ENCODE data around the gene SLC22A9. TPM values are rescaled to one million over a fixed set of nuclear protein-coding genes. Genes with fewer than 3 reads are reported as not detected.
"Not testable (repeated sequence)": the region's sequence is repeated elsewhere in the genome, so short reads cannot be mapped to it uniquely, and the experiment has no call there.

The SLC22A9 gene
- total RNA-seq, 2 experiments from 2014 or later = not detected

DNA sequence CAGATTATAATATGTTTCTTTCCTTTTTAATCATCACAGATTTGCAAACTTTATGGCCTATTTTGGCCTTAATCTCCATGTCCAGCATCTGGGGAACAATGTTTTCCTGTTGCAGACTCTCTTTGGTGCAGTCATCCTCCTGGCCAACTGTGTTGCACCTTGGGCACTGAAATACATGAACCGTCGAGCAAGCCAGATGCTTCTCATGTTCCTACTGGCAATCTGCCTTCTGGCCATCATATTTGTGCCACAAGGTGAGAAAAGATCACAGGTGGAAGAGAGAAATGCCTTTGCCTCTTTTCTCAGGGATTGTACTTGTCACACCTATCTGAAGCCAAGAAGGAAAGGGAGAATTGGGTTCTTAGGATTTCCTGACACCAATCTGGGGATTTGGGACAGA is 36.9 kb downstream of the SLC22A9 start:
- Mint-ChIP-seq H3K9me3 (ENCODE audit: low read depth) (no peaks in the 10 kb centered on the region), H3K4me1 (no peaks in the 10 kb centered on the region)

DNA sequence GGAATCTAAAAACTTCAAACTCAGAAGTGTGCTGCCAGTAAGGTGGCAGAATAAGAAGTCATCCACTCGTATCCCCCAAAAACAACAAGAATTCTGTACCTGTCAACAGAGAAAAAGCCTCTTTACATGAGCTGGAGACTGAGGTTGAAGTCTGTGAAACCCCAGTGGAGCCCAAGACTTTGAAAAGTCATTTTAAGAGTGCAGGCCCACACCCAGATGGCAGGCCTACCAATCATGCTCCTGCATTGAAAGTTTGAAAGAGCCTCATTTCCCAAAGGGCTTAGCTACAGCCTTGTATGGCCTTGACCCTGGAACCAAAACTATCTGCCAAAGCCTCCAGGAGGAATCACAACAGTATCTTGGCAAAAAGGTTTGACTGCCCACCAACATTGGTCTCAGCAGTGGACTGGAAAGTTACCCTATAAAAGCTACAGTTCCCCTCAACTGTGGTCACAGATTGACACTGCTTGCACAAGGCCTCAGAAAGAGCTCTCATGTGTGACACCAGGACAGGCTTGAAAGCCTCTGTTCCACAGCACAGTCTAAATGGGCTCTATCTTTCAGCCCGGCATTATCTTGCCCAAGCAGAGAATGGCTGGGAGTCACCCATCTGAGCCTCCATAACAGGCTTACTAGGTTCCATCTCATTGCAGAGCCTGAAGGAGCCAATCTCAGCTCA is 47.7 kb downstream of the SLC22A9 start:
- H3K27ac Mint-ChIP-seq = no peak overlapping the region
- H3K9me3 Mint-ChIP-seq (ENCODE audit: low read depth) = no peaks in the 10 kb centered on the region
- H3K27me3 Mint-ChIP-seq = no peaks in the 10 kb centered on the region
- no peak for DNase-seq
- no peak for ATAC-seq
- CTCF ChIA-PET = no interaction called here
- H3K36me3 Mint-ChIP-seq = no peaks in the 10 kb centered on the region
- H3K4me1 Mint-ChIP-seq = peaks cover 3% of the 10 kb centered on the region
- no peak overlapping the region for H3K4me3 Mint-ChIP-seq

More for the DNA sequence above, 36.9 kb downstream of the SLC22A9 start:
- no peak for ATAC-seq
- Mint-ChIP-seq H3K27me3 (peaks cover 15% of the 10 kb centered on the region), H3K36me3 (no peaks in the 10 kb centered on the region), H3K27ac (no peak overlapping the region), H3K4me3 (no peak overlapping the region)
- CTCF ChIA-PET = no interaction called here
- no peak for DNase-seq

DNA sequence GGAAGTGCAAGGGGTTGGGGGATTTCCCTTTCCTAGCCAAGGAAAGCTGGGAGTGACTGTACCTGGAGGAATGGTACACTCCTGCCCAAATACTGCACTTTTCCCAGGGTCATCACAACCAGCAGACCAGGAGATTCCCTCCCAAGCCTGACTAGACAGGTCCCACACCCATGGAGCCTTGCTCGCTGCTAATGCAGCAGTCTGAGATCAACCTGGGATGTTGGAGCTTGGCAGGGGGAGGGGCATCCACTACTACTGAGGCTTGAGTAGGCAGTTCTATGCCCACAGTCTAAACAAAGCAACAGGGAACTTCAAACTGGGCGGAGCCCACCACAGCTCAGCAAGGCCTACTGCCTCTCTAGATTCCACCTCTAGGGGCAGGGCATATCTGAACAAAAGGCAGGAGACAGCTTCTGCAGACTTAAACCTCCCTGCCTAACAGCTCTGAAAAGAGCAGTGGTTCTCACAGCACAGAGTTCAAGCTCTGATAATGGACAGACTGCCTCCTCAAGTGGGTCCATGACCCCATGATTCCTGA is 58.5 kb downstream of the SLC22A9 start:
- no peaks in the 10 kb centered on the region for H3K9me3 Mint-ChIP-seq (ENCODE audit: low read depth)
- H3K27me3 Mint-ChIP-seq = peaks cover 26% of the 10 kb centered on the region
- CTCF ChIA-PET = no interaction called here
- DNase-seq = no peak
- no peak overlapping the region for H3K27ac Mint-ChIP-seq
- no peaks in the 10 kb centered on the region for H3K4me1 Mint-ChIP-seq
- no peak for ATAC-seq
- H3K36me3 Mint-ChIP-seq = no peaks in the 10 kb centered on the region
- H3K4me3 Mint-ChIP-seq = no peak overlapping the region

DNA sequence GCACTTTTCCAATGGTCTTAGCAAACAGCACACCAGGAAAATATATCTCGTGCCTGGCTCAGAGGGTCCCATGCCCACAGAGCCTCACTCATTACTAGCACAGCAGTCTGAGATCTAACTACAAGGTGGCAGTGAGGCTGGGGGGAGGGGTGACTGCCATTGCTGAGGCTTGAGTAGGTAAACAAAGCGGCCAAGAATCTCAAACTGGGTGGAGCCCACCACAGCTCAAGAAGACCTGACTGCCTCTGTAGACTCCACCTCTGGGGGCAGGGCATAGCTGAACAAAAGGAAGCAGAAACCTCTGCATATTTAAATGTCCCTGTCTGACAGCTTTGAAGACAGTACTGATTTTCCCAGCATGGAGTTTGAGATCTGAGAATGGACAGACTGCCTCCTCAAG is 61.1 kb downstream of the SLC22A9 start:
- ATAC-seq; DNase-seq; H3K4me3 Mint-ChIP-seq; H3K4me1 Mint-ChIP-seq; H3K36me3 Mint-ChIP-seq; H3K9me3 Mint-ChIP-seq (ENCODE audit: low read depth); H3K27ac Mint-ChIP-seq: not testable (repeated sequence)
- CTCF ChIA-PET = interaction anchor here (1.1 kb wide), 1 partner anchor 15 kb away, joined by 3 read pairs; no protein-coding TSS in a partner anchor
- H3K27me3 Mint-ChIP-seq = peaks cover 47% of the 10 kb centered on the region

DNA sequence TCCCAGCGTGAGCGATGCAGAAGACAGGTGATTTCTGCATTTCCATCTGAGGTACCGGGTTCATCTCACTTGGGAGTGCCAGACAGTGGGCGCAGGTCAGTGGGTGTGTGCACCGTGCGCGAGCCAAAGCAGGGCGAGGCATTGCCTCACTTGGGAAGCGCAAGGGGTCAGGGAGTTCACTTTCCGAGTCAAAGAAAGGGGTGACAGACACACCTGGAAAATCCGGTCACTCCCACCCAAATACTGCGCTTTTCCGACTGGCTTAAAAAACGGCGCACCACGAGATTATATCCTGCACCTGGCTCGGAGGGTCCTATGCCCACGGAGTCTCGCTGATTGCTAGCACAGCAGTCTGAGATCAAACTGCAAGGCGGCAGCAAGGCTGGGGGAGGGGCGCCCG is 65.8 kb downstream of the SLC22A9 start:
- H3K4me1 Mint-ChIP-seq; H3K9me3 Mint-ChIP-seq (ENCODE audit: low read depth); DNase-seq: not testable (repeated sequence)

DNA sequence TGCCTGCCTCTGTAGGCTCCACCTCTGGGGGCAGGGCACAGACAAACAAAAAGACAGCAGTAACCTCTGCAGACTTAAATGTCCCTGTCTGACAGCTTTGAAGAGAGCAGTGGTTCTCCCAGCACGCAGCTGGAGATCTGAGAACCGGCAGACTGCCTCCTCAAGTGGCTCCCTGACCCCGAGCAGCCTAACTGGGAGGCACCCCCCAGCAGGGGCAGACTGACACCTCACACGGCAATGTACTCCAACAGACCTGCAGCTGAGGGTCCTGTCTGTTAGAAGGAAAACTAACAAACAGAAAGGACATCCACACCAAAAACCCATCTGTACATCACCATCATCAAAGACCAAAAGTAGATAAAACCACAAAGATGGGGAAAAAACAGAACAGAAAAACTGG is 66.2 kb downstream of the SLC22A9 start:
- H3K36me3 Mint-ChIP-seq; H3K9me3 Mint-ChIP-seq (ENCODE audit: low read depth); ATAC-seq; H3K4me1 Mint-ChIP-seq; H3K27ac Mint-ChIP-seq; CTCF ChIA-PET; H3K4me3 Mint-ChIP-seq; DNase-seq: not testable (repeated sequence)
- peaks cover 40% of the 10 kb centered on the region for H3K27me3 Mint-ChIP-seq

More for the DNA sequence above, 65.8 kb downstream of the SLC22A9 start:
- CTCF ChIA-PET, H3K36me3 Mint-ChIP-seq, H3K27ac Mint-ChIP-seq, H3K4me3 Mint-ChIP-seq, ATAC-seq: not testable (repeated sequence)
- peaks cover 40% of the 10 kb centered on the region for H3K27me3 Mint-ChIP-seq

DNA sequence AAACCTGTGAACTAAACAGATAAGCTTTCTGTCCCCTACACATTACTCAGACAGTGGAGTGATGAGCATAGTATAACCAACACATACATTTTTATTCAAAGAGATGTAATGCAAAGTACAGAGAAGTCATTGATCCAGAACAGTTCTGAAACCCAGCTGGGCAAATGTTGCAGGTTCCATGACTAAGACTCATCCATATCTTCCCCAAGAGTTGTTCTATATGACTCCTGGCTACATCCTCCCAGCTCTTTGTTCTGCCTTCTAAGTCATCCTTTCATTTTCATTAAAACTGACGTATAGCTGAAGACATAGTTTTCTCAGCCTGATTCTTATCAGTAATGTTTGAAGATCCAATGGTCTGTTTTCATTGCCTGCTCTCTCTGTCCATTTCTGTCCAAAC is 74.1 kb downstream of the SLC22A9 start:
- H3K27ac Mint-ChIP-seq = no peak overlapping the region
- peaks cover 33% of the 10 kb centered on the region for H3K4me1 Mint-ChIP-seq
- H3K9me3 Mint-ChIP-seq (ENCODE audit: low read depth) = no peaks in the 10 kb centered on the region
- DNase-seq (no peak), ATAC-seq (peak; percentile 45)
- no peak overlapping the region for H3K4me3 Mint-ChIP-seq
- peaks cover 5% of the 10 kb centered on the region for H3K27me3 Mint-ChIP-seq
- CTCF ChIA-PET = interaction anchor here (1.4 kb wide), 1 partner anchor 36 kb away, joined by 4 read pairs; no protein-coding TSS in a partner anchor
- H3K36me3 Mint-ChIP-seq = no peaks in the 10 kb centered on the region

DNA sequence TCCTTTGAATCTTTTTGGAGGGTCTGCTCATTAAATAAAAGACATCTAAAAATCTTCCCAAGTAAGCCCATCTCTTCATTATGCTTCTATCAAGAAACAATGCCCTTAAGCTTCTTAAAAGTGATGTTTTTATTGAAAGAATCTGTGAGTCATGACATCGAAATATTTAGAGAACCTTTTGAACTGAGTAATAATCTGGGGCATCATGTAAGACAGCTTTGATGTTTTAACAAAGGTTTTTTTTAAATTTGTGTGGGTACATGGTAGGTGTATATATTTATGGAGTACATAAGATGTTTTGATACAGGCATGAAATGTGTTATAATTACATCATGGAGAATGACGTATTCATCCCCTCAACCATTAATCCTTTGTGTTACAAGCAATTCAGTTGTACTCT is 74.6 kb downstream of the SLC22A9 start:
- no peaks in the 10 kb centered on the region for H3K9me3 Mint-ChIP-seq (ENCODE audit: low read depth)
- no peak overlapping the region for H3K4me3 Mint-ChIP-seq
- H3K4me1 Mint-ChIP-seq = peaks cover 34% of the 10 kb centered on the region
- ATAC-seq = no peak
- H3K36me3 Mint-ChIP-seq = no peaks in the 10 kb centered on the region
- H3K27me3 Mint-ChIP-seq = peaks cover 5% of the 10 kb centered on the region
- DNase-seq = no peak
- no peak overlapping the region for H3K27ac Mint-ChIP-seq
- CTCF ChIA-PET = no interaction called here

DNA sequence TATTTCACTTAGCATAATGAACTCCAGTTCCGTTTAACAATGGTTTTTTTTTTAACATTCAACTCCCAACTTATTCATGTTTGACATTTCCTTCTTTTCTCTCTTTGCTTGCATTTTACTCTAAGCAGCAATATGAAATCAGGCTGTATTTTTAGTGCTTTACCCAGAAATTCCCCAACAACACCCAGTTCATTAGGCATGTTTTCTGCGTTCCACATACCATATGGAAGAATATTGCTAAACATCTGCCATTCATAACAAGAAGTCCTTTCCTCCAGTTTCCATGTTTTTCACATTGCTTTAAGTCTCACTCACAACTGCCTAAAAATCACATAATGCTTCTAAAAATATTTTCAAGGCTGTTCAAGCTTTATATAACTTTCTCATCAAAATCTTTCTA is 75.5 kb downstream of the SLC22A9 start:
- Mint-ChIP-seq H3K4me3 (no peak overlapping the region), H3K9me3 (ENCODE audit: low read depth) (no peaks in the 10 kb centered on the region), H3K4me1 (peaks cover 34% of the 10 kb centered on the region), H3K27ac (no peak overlapping the region), H3K27me3 (peaks cover 5% of the 10 kb centered on the region), H3K36me3 (no peaks in the 10 kb centered on the region)
- DNase-seq (no peak), ATAC-seq (no peak)
- CTCF ChIA-PET = no interaction called here

DNA sequence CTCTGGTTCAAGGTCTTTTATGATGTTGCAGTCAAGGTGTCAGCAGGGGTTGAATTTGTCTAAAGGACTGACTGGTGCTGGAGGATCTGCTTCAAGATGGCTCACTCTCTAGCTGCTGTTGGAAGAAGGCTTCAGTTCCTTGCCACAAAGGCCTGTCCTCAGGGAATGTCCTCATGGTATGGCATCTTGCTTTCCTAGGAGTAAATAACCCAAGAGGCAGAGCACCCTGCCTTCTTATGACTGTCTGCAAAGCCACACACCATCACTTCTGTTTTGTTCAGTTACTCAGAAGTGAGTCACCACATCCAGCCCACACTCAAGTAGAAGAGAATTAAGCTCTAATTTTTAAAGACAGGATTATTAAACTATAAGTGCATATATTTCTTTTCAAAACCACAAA is 76.1 kb downstream of the SLC22A9 start:
- no peaks in the 10 kb centered on the region for H3K36me3 Mint-ChIP-seq
- no peak overlapping the region for H3K27ac Mint-ChIP-seq
- CTCF ChIA-PET = no interaction called here
- ATAC-seq (peak; percentile 55), DNase-seq (peak; percentile 43)
- H3K4me1 Mint-ChIP-seq = peaks cover 34% of the 10 kb centered on the region
- H3K4me3 Mint-ChIP-seq = no peak overlapping the region
- H3K9me3 Mint-ChIP-seq (ENCODE audit: low read depth) = no peaks in the 10 kb centered on the region
- peaks cover 5% of the 10 kb centered on the region for H3K27me3 Mint-ChIP-seq

DNA sequence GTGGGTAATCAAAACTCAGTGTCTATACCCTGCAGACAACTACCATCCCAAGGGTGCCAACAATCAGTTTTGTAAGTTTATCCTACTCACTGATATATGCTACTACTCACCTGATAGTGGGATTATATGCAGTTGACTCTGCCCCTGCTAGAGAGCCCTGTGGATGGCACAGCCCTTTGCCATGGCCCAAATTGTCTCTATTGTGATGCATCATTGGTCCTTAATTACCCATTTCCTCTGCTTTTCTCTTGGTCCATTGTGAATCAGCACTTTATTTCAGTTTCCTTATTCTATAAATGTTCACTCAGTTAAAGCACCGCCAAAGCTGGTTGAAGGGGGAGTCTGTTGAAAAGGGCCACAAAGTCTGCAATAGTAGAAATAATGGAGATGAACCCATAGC is 79.1 kb downstream of the SLC22A9 start:
- Mint-ChIP-seq H3K4me1 (peaks cover 34% of the 10 kb centered on the region), H3K36me3 (no peaks in the 10 kb centered on the region), H3K27me3 (peaks cover 8% of the 10 kb centered on the region), H3K9me3 (ENCODE audit: low read depth) (no peaks in the 10 kb centered on the region), H3K4me3 (no peak overlapping the region), H3K27ac (no peak overlapping the region)
- ATAC-seq = no peak
- CTCF ChIA-PET = no interaction called here
- DNase-seq = no peak

DNA sequence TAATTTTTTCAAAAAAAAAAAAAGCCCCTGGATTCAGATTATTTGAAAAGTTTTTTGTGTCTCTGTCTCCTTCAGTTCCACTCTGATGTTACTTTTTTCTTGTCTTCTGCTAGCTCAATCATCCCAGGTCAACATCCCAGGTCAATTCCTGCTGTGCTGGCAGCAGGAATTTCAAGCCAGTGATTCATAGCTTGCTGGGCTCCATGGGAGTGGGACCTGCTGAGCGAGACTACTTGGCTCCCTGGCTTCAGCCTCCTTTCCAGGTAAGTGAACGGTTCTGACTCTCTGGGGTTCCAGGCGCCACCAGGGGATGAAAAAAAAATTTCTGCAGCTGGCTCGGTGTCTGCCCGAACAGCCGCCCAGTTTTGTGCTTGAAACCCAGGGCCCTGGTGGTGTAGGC is 90.0 kb downstream of the SLC22A9 start:
- Mint-ChIP-seq H3K4me3 (no peak overlapping the region), H3K36me3 (no peaks in the 10 kb centered on the region), H3K27me3 (peaks cover 13% of the 10 kb centered on the region), H3K4me1 (no peaks in the 10 kb centered on the region), H3K27ac (no peak overlapping the region), H3K9me3 (ENCODE audit: low read depth) (no peaks in the 10 kb centered on the region)
- CTCF ChIA-PET = no interaction called here
- no peak for DNase-seq
- no peak for ATAC-seq

Data from activated CD8-positive, alpha-beta memory T cell treated with anti-CD3 and anti-CD28 coated beads, Interleukin-2, amount 10 ng/mL, durations not matched to agents 7 days and 5 days (primary cell).